ENCODE measurements around the gene FTH1.

FTH1 gene

GRCh38 chr11:61956191-61957020, 11.0 kb downstream of the FTH1 start:
- no peaks in the 10 kb centered on the region for H3K9me3 ChIP-seq (ENCODE audit: insufficient read depth, low read length)
- no peaks in the 10 kb centered on the region for H3K36me3 ChIP-seq (ENCODE audit: low read length)
- H4K20me1 ChIP-seq (ENCODE audit: low read depth, low read length): no peaks in the 10 kb centered on the region
- no peak overlapping the region for H2AFZ ChIP-seq (ENCODE audit: low read depth, low read length, severe bottlenecking)
- H3K27me3 ChIP-seq (ENCODE audit: low read length): no peaks in the 10 kb centered on the region
- no peaks in the 10 kb centered on the region for H3F3A ChIP-seq (ENCODE audit: insufficient read depth)
- H3K79me2 ChIP-seq (ENCODE audit: insufficient read depth, low read length): no peaks in the 10 kb centered on the region
- no peak overlapping the region for H3K4me3 ChIP-seq (ENCODE audit: insufficient read depth, low read length, poor library complexity, severe bottlenecking)
- H3K4me2 ChIP-seq (ENCODE audit: low read depth, low read length, poor library complexity, severe bottlenecking): no peak overlapping the region
- H3K9ac ChIP-seq (ENCODE audit: low read length): no peak overlapping the region
- no peak overlapping the region for H3K27ac ChIP-seq (ENCODE audit: low read depth, low read length)
- H3K9me2 ChIP-seq (replicated peaks; ENCODE audit: insufficient read depth, low read length): no peaks in the 10 kb centered on the region
- TF ChIP-seq EZH2phosphoT487 (conservative IDR thresholded peaks at IDR 0.05; ENCODE audit: low read length): no peak
- TF ChIP-seq CTCF (IDR thresholded peaks at IDR 0.05; ENCODE audit: insufficient read depth, low read length, poor library complexity, severe bottlenecking): no peak

GRCh38 chr11:61955422-61956135, 11.9 kb downstream of the FTH1 start:
- no peaks in the 10 kb centered on the region for H3K9me3 ChIP-seq (ENCODE audit: insufficient read depth, low read length)
- no peaks in the 10 kb centered on the region for H3F3A ChIP-seq (ENCODE audit: insufficient read depth)
- H3K27ac ChIP-seq (ENCODE audit: low read depth, low read length): no peak overlapping the region
- H4K20me1 ChIP-seq (ENCODE audit: low read depth, low read length): no peaks in the 10 kb centered on the region
- no peaks in the 10 kb centered on the region for H3K27me3 ChIP-seq (ENCODE audit: low read length)
- H3K9me2 ChIP-seq (replicated peaks; ENCODE audit: insufficient read depth, low read length): no peaks in the 10 kb centered on the region
- no peak overlapping the region for H3K4me3 ChIP-seq (ENCODE audit: insufficient read depth, low read length, poor library complexity, severe bottlenecking)
- no peak overlapping the region for H3K4me2 ChIP-seq (ENCODE audit: low read depth, low read length, poor library complexity, severe bottlenecking)
- TF ChIP-seq EZH2phosphoT487 (conservative IDR thresholded peaks at IDR 0.05; ENCODE audit: low read length) (no peak), CTCF (IDR thresholded peaks at IDR 0.05; ENCODE audit: insufficient read depth, low read length, poor library complexity, severe bottlenecking) (no peak)
- no peaks in the 10 kb centered on the region for H3K36me3 ChIP-seq (ENCODE audit: low read length)
- H3K9ac ChIP-seq (ENCODE audit: low read length): no peak overlapping the region
- no peak overlapping the region for H2AFZ ChIP-seq (ENCODE audit: low read depth, low read length, severe bottlenecking)
- H3K79me2 ChIP-seq (ENCODE audit: insufficient read depth, low read length): no peaks in the 10 kb centered on the region

- Histone ChIP-seq H2AFZ (ENCODE audit: low read depth, low read length, severe bottlenecking) (no peak overlapping the region), H3K4me3 (ENCODE audit: insufficient read depth, low read length, poor library complexity, severe bottlenecking) (no peak overlapping the region), H3F3A (ENCODE audit: insufficient read depth) (no peaks in the 10 kb centered on the region), H3K27ac (ENCODE audit: low read depth, low read length) (no peak overlapping the region), H3K9me2 (replicated peaks; ENCODE audit: insufficient read depth, low read length) (no peaks in the 10 kb centered on the region), H3K27me3 (ENCODE audit: low read length) (no peaks in the 10 kb centered on the region), H3K4me2 (ENCODE audit: low read depth, low read length, poor library complexity, severe bottlenecking) (no peak overlapping the region), H3K9me3 (ENCODE audit: insufficient read depth, low read length) (no peaks in the 10 kb centered on the region), H4K20me1 (ENCODE audit: low read depth, low read length) (no peaks in the 10 kb centered on the region), H3K36me3 (ENCODE audit: low read length) (no peaks in the 10 kb centered on the region), H3K79me2 (ENCODE audit: insufficient read depth, low read length) (no peaks in the 10 kb centered on the region), H3K9ac (ENCODE audit: low read length) (no peak overlapping the region)
- TF ChIP-seq CTCF (IDR thresholded peaks at IDR 0.05; ENCODE audit: insufficient read depth, low read length, poor library complexity, severe bottlenecking) (no peak), EZH2phosphoT487 (conservative IDR thresholded peaks at IDR 0.05; ENCODE audit: low read length) (no peak)
Measured at GRCh38 chr11:61954851-61955421, 12.5 kb downstream of the FTH1 start.
